HT-29 (cell line): ENCODE measurements around the gene TSEN54. TPM values are rescaled to one million over a fixed set of nuclear protein-coding genes. Genes with fewer than 3 reads are reported as not detected.

Experiments
- DNase-seq: peaks from one replicate; pipeline ENCODE4 v3.0.0-alpha.2; 2015; ENCODE audit warnings: low spot score
- total RNA-seq: library from RNA; depleted of rRNA; stranded (reverse); fragments of >200 nt; shearing (Covaris generic); gene quantifications from 2 replicates; pipeline ENCODE4 v1.2.3, GENCODE V29; 2014

TSEN54 gene
- total RNA-seq, 1 experiment from 2014 or later, result 108 TPM

GRCh38 chr17:75488693-75489510 lies 27.4 kb upstream of the TSEN54 start:
- no peak for DNase-seq

DNA sequence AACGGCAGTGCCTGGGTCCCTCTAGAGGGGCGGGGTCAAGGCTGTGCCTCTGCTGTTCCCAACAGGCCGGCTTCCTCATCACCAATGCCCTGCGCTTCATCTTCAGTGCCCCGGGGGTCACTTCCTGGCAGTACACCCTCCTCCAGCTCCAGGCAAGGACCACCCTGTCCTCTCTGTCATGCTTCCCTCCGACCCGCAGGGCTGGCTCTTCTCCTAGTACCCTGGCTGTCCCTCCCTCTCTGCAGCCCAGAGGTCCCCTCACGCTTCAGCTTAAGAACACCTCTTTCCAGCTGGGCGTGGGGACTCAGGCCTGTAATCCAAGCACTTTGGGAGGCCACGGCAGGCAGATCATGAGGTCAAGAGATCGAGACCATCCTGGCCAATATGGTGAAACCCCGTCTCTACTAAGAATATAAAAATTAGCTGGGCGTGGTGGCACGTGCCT lies 26.8 kb upstream of the TSEN54 start:
- no peak for DNase-seq

DNA sequence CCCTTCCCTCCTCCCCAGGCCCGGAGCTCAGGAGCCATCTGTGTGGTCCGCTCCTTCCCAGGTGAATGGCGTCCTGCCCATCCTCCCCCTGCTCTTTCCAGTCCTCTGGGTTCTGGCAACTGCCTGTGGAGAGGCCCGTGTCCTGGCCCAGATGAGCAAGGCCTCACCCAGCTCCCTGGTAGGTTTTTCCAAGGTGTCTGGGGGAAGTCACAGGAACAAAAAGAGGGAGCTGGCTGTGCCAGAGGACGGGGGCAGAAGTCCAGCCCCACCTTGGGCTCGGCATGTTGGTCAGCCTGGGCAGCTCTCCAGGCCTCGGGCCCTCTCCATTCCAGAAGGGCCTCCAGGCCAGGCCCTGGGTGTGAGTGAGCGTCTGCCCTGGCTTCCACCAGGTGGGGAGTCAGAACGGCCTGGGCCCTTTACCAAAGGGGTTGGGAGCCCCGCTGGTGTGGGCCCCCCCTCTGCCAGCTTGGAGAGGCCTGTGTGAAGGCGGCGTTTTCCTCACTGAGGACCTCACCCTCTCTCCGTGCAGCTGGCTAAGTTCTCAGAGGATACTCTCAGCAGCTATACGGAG lies 26.1 kb upstream of the TSEN54 start:
- DNase-seq, result no peak

DNA sequence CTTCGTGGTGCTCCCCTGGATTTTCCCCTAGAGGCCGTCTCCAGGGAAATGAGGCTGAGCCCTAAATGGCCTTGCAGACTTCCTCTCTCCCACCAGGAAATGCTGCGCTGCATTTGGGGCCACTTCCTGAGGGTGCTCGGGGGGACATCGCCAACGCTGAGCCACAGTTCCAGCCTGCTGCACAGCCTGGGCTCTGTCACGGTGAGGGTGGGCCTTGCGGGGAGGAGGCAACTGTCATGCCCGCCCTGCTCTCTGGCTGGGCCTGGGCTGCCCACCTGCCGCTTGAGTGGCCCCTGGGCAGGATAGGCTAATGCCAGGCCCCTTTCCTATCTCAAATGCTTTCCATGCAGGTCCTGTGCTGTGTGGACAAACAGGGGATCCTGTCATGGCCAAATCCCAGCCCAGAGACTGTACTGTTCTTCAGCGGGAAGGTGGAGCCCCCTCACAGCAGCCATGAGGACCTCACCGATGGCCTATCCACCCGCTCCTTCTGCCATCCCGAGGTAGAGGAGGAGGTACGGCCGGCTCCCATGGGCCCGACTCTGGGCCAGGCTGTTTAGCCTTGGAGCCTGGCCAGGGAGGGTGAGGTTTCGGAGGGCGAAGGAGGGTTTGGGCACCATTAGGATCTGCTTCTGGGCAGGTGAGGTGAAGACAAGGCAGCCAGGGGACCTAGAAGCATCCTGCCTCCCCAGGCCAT lies 25.2 kb upstream of the TSEN54 start:
- no peak for DNase-seq

GRCh38 chr17:75491680-75492079 lies 24.6 kb upstream of the TSEN54 start:
- DNase-seq, result no peak

GRCh38 chr17:75492555-75493168 lies 23.7 kb upstream of the TSEN54 start:
- DNase-seq, result no peak

GRCh38 chr17:75493476-75494129 lies 22.7 kb upstream of the TSEN54 start:
- DNase-seq, result no peak

DNA sequence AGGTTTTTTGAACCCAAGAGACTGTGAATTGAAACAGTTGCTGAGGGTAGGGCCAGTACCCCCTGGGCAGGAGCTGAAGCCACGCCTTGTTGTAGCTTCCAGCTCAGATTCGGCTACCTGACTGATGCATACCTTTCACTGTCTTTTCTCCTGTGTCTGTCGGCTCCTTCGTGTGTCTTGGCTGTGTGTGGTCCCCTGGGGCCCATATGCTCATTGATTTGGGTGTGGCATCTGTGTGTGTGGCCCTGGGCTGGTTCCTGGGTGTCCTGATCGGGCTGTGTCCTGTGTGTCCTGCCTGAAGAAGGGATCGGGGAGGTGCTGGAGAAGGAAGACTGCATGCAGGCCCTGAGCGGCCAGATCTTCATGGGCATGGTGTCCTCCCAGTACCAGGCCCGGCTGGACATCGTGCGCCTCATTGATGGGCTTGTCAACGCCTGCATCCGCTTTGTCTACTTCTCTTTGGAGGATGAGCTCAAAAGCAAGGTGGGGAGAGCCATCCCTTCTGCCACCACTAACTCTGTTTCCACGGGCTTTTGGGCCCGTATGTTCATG lies 21.9 kb upstream of the TSEN54 start:
- DNase-seq, result no peak

DNA sequence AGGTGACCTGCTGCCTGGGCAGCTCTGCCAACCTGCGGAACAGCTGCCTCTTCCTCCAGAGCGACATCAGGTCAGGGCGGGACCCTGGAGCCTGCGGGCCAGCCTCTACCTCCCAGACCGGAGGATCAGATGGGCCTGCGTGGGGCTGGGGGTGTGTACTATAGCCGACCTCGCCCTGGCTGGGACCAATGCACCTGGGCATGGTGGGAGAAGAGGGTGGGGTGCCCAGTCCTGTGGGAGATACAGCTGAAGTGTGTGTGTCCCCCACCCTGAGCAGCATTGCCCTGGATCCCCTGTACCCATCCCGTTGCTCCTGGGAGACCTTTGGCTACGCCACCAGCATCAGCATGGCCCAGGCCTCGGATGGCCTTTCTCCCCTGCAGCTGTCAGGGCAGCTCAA lies 20.3 kb upstream of the TSEN54 start:
- DNase-seq, result no peak

- DNase-seq, result no peak
Observed at GRCh38 chr17:75498039-75498725, 18.1 kb upstream of the TSEN54 start.

- DNase-seq, result no peak
Observed at GRCh38 chr17:75498726-75499213, 17.6 kb upstream of the TSEN54 start.

GRCh38 chr17:75499313-75500022 lies 16.9 kb upstream of the TSEN54 start:
- no peak for DNase-seq

- DNase-seq, result no peak
Observed at GRCh38 chr17:75500419-75501216, 15.7 kb upstream of the TSEN54 start.

DNA sequence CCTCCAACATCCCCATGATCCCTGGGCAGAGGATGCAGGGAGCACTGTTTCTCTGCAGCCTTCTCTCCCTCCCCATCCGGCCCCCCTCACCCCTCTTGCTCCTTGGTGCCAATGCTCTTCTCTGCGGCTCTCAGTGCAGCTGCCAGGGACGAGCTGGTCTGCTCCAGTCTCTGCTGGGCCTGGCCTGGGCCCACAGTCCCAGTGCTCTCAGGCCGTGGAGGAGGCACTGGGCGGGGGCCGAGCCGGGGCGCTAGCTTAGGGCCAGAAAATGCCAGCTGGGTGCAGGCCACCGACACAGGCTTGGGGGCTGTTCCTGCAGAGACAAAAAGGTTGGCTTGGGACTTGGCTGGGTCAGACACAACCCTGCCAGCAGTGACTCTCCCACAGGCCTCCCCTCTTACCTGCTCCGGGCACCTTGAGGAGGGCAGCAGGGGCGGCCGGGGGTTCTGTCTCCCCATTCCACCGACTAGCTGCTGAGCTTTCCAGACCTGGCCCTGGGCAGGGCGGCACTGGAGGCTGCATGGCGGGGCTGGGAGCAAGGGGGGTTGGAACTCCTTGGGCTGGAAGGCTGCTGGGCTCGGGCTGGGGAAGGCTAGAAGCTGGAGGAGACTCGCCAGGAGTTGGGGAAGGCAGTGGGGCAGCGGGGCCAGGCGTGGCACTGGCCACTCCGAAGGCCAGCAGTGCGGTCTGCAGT lies 14.8 kb upstream of the TSEN54 start:
- no peak for DNase-seq

DNA sequence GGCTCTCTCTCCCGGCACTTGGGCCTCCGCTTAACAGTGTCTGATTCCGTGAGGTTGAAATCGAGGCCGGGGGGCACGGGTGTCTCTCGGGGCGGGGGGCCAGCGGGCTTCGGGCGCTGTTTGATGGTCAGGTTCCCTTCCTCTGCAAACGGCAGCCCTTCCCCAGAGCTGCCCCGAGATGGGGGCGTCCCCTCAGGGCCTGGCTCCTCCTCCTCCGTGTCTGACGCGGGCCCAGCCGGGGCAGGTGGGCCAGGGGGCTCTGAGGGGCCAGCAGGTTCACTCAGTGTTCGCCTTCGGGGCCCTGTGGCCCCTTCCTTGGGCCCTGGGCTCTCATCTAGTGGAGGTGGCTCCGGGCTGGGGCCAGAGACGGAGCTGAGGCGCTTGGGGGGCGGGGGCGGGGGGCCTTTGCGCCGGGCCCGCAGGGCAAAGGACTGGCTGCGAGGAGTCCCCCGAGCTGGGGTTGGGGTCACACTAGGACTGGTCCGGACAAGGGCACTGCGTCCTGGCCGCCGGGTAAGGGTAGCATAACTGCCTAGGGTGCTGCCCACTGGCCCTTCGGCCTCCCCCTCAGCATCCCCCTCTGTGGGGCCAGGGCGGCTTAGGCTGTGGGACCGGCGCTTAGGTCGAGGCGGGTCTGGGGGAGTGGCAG lies 14.1 kb upstream of the TSEN54 start:
- no peak for DNase-seq

DNA sequence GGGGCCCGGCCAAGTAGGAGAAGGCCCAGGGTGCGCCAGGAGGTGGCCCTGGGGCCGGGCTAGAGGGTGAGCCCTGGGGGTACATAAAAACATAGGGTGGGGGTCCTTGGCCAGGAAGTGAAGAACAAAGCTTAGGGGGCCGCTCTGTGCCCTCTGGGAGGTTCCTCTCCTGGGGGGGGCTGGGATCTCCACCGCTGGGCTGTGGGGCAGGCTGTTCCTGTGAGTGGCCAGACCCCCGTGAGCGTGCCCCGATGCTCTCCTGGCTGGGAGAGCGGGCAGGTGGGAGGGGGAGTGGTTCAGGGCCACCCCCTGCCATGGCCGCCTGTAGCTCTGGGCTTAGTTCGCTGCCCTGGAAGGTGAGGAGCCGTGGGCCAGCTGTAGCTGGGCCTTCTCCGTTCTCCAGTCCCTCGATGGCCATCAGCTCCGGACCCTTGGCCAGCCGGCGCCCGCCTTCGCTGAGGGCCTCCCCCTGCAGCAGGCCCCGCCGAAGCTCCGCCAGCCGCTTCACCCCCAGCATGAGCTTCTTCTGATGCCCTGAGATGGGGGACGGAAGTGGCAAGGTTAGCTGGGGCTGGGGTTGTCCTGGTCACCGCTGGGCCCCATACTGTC lies 13.5 kb upstream of the TSEN54 start:
- DNase-seq, result no peak

DNA sequence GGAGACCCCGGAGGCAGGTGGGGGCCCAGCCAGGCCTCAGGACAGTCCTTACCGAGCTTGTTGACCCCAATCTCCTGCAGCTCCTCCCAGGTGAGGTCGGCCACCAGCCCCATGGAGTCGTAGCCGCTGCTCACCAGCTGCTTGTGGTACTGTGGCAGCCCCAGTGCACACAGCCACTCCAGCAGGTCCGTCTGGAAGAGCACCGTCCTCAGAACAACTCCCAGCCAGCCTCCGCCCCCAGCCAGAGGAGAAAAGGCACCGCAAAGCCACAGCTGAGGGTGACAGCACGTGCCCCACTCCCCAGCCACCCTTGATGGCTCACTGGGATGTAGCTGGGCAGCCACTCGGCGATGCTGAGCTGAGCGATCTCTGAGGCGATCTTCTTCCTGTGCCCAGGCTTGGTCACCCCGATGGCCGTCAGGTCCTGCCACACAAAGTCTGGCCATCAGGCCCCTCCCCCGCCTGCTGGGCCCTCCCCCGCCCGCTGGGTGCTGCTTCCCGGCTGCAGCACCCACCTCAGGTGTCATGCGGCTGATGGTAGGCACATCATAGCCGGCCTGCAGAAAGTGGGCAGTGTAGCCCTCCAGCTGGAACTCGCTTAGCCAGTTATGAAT lies 12.9 kb upstream of the TSEN54 start:
- no peak for DNase-seq
